CD4-positive, alpha-beta T cell (primary cell): ENCODE results near the gene MLC1. TPM values are rescaled to one million over a fixed set of nuclear protein-coding genes. Genes with fewer than 3 reads are reported as not detected.

ENCODE experiments used
- ATAC-seq: fragments of 200-7000 bp; cut with Tn5 transposase; one replicate; pipeline ENCODE4 v1.10.0; 2022; ENCODE audit warnings: mild to moderate bottlenecking; ENCODE audit not compliant: poor library complexity
- CTCF ChIA-PET: fragments of 350-600 bp; sonication (Branson Sonifier 250); formaldehyde crosslinking; loops from one replicate; lab custom pipeline; 2021; ENCODE audit warnings: antibody characterized with exemption, inconsistent platforms; lab: Charles Lee
- POLR2A ChIA-PET: fragments of 350-600 bp; sonication (Branson Sonifier 250); formaldehyde crosslinking; loops from one replicate; lab custom pipeline; 2021; ENCODE audit warnings: antibody characterized with exemption, inconsistent platforms; lab: Charles Lee
- DNase-seq, 14 experiments: peaks; one replicate each; pipeline ENCODE4 v3.0.0-alpha.2; 2013 to 2020; ENCODE audit warnings: mixed read lengths in 2 of 14
- H3K27ac ChIP-seq, 2 donors: one replicate each; pipeline versions ENCODE4 v1.5.1 to v1.7.0; 2013; ENCODE audit warnings: low read length in 2 of 2, low read depth in 1 of 2, mild to moderate bottlenecking in 1 of 2
- H3K27me3 ChIP-seq, 2 experiments: 1 replicate in 1 of 2; 2 replicates in 1 of 2; pipeline versions ENCODE4 v1.6.1 to v1.7.0; 2013; ENCODE audit warnings: low read length in 2 of 2, control low read depth in 1 of 2, mild to moderate bottlenecking in 1 of 2, moderate library complexity in 1 of 2; ENCODE audit not compliant: insufficient read depth in 2 of 2, control insufficient read depth in 1 of 2
- H3K36me3 ChIP-seq: one replicate; pipeline ENCODE4 v1.6.1; 2013; ENCODE audit warnings: low read length, control low read depth; ENCODE audit not compliant: insufficient read depth
- H3K4me1 ChIP-seq: one replicate; pipeline ENCODE4 v1.6.1; 2013; ENCODE audit warnings: low read length, control low read depth; ENCODE audit not compliant: insufficient read depth
- H3K4me3 ChIP-seq: one replicate; pipeline ENCODE4 v1.5.1; 2013; ENCODE audit warnings: mild to moderate bottlenecking, low read length, moderate library complexity
- H3K9me3 ChIP-seq, 2 experiments: 1 replicate in 1 of 2; 2 replicates in 1 of 2; pipeline versions ENCODE4 v1.6.1 to v1.7.0; 2013; ENCODE audit warnings: low read length in 2 of 2, mild to moderate bottlenecking in 2 of 2, control low read depth in 1 of 2, moderate library complexity in 1 of 2; ENCODE audit not compliant: control insufficient read depth in 1 of 2, insufficient read depth in 1 of 2
- H3K27ac Mint-ChIP-seq: one replicate; pipeline ENCODE4 v1.8.0; 2020; ENCODE audit warnings: mixed read lengths
- H3K27me3 Mint-ChIP-seq: one replicate; pipeline ENCODE4 v1.8.0; 2021; ENCODE audit warnings: mixed read lengths
- H3K36me3 Mint-ChIP-seq: one replicate; pipeline ENCODE4 v1.8.0; 2021; ENCODE audit warnings: low read depth, mixed read lengths
- H3K4me1 Mint-ChIP-seq: one replicate; pipeline ENCODE4 v1.8.0; 2021; ENCODE audit warnings: low read depth, mixed read lengths
- H3K4me3 Mint-ChIP-seq: one replicate; pipeline ENCODE4 v1.8.0; 2020; ENCODE audit warnings: mild to moderate bottlenecking, mixed read lengths
- H3K9me3 Mint-ChIP-seq: one replicate; pipeline ENCODE4 v1.8.0; 2020; ENCODE audit warnings: mixed read lengths
- CTCF ChIP-seq: fragments of 200-600 bp; IDR thresholded peaks from one replicate; pipeline ENCODE4 v1.8.0; 2022; ENCODE audit warnings: antibody characterized with exemption, mild to moderate bottlenecking
- intact Hi-C, 2 experiments: fragments of 100-400 bp; cut with DNase I in 1 of 2; cut with micrococcal nuclease in 1 of 2; formaldehyde crosslinking; loops; one replicate each; pipeline versions ENCODE4 v1.15.1 to v1.9.0; 2023 to 2025; cut with DNase I, micrococcal nuclease
- total RNA-seq, 174 experiments: library from RNA in 2 of 174; stranded (reverse) in 2 of 174; gene quantifications; one replicate each; pipeline ENCODE4 v1.2.3 and lab custom pipeline; 2021 to 2026

MLC1 gene
- total RNA-seq, 2 experiments from 2014 or later, result 0.16 TPM; not detected in 1

- Histone ChIP-seq H3K4me1 (peaks cover 63% of the 10 kb centered on the region), H3K36me3 (no peaks in the 10 kb centered on the region), H3K4me3 (no peak overlapping the region), H3K27me3 (peaks cover 9 to 11% of the 10 kb centered on the region in 2 experiments), H3K9me3 (no peaks in the 10 kb centered on the region), H3K27ac (no peak overlapping the region)
- DNase-seq (no peak), ATAC-seq (no peak)
- TF ChIP-seq CTCF, result no peak
- Mint-ChIP-seq H3K27me3 (no peaks in the 10 kb centered on the region), H3K36me3 (no peaks in the 10 kb centered on the region), H3K27ac (peak overlapping the region; percentile 19), H3K9me3 (no peaks in the 10 kb centered on the region), H3K4me1 (peaks cover 24% of the 10 kb centered on the region), H3K4me3 (no peak overlapping the region)
- intact Hi-C loops, result no loop called here
- ChIA-PET POLR2A (no interaction called here), CTCF (interaction anchor here (1.3 to 2.9 kb wide), 2 partner anchors 13 to 24 kb away, joined by 5 to 11 read pairs; no protein-coding TSS in a partner anchor)
These were observed 67.5 kb downstream of the MLC1 start for GRCh38 chr22:50017701-50018224.

GRCh38 chr22:50016988-50017700 is 68.1 kb downstream of the MLC1 start:
- Histone ChIP-seq H3K27ac (no peak overlapping the region), H3K9me3 (peaks cover 0 to 4% of the 10 kb centered on the region in 2 experiments), H3K4me1 (peaks cover 66% of the 10 kb centered on the region), H3K4me3 (no peak overlapping the region), H3K27me3 (peaks cover 10 to 12% of the 10 kb centered on the region in 2 experiments), H3K36me3 (no peaks in the 10 kb centered on the region)
- ATAC-seq (no peak), DNase-seq (peak in 8 of 14 experiments; percentile 18 to 74 (median 54))
- no peak for TF ChIP-seq CTCF
- H3K27me3 Mint-ChIP-seq, result peaks cover 5% of the 10 kb centered on the region
- H3K9me3 Mint-ChIP-seq, result no peaks in the 10 kb centered on the region
- ChIA-PET CTCF (interaction anchor here (1.3 to 2.9 kb wide), 2 partner anchors 13 to 23 kb away, joined by 5 to 11 read pairs; no protein-coding TSS in a partner anchor), POLR2A (no interaction called here)
- H3K4me1 Mint-ChIP-seq, result peaks cover 24% of the 10 kb centered on the region
- intact Hi-C loops, result no loop called here
- H3K36me3 Mint-ChIP-seq, result no peaks in the 10 kb centered on the region
- H3K4me3 Mint-ChIP-seq, result no peak overlapping the region
- no peak overlapping the region for H3K27ac Mint-ChIP-seq

- Histone ChIP-seq H3K9me3 (peaks cover 0 to 11% of the 10 kb centered on the region in 2 experiments), H3K4me1 (peaks cover 72% of the 10 kb centered on the region), H3K36me3 (no peaks in the 10 kb centered on the region), H3K27me3 (peaks cover 15 to 16% of the 10 kb centered on the region in 2 experiments), H3K27ac (no peak overlapping the region), H3K4me3 (no peak overlapping the region)
- no peak overlapping the region for H3K4me3 Mint-ChIP-seq
- ATAC-seq (no peak), DNase-seq (peak in 1 of 14 experiments; percentile 14)
- POLR2A ChIA-PET, result no interaction called here
- peaks cover 12% of the 10 kb centered on the region for H3K27me3 Mint-ChIP-seq
- H3K9me3 Mint-ChIP-seq, result no peaks in the 10 kb centered on the region
- no peaks in the 10 kb centered on the region for H3K36me3 Mint-ChIP-seq
- intact Hi-C loops, result no loop called here
- no peak overlapping the region for H3K27ac Mint-ChIP-seq
- peaks cover 30% of the 10 kb centered on the region for H3K4me1 Mint-ChIP-seq
- CTCF ChIA-PET, result no interaction called here
- TF ChIP-seq CTCF, result no peak
These were observed 68.8 kb downstream of the MLC1 start for GRCh38 chr22:50016308-50016987.
